C4-2B (cell line): ENCODE results near the gene DISP3.

Source experiments
- ZFX ChIP-seq: fragments of 450-650 bp; IDR thresholded peaks from 2 replicates; pipeline ENCODE4 v1.6.1; 2017
- TF ChIP-seq, protein P1 (sequence below): fragments of 450-650 bp; conservative IDR thresholded peaks from 2 replicates; pipeline ENCODE4 v1.5.1; 2017; ENCODE audit warnings: mild to moderate bottlenecking

DNA sequence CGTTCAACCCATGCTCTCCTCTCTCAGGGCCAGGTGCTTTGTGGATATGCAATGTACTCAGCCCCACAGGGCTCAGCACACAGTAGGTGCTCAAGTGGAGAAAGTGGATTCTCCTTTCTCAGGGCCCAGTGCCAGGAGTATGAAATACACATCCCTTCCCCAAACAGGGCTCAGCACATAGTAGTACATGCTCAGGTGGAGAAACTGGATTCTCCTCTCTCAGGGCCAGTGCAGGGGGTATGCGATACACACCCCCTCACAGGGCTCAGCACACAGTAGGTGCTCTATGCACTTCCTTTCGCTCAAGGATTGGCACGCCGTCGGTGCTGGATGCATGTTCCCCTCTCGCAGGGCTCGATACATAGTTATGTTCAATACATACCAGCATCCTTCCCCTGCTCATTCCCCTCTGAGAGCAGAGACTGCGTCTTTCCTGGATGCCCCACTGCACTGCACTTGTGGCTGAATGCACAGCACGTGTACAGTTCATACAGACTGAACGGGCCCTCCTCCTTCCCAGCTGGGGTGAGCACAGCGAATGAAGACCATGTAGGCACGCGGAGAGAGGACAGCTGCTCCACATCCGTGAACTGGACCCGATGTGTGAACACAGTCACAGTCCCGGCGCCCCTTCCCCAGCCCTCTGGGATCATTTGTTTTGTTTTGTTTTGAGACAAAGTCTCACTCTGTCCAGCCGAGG is 16.6 kb upstream of the DISP3 start:
- TF ChIP-seq, protein P1, sequence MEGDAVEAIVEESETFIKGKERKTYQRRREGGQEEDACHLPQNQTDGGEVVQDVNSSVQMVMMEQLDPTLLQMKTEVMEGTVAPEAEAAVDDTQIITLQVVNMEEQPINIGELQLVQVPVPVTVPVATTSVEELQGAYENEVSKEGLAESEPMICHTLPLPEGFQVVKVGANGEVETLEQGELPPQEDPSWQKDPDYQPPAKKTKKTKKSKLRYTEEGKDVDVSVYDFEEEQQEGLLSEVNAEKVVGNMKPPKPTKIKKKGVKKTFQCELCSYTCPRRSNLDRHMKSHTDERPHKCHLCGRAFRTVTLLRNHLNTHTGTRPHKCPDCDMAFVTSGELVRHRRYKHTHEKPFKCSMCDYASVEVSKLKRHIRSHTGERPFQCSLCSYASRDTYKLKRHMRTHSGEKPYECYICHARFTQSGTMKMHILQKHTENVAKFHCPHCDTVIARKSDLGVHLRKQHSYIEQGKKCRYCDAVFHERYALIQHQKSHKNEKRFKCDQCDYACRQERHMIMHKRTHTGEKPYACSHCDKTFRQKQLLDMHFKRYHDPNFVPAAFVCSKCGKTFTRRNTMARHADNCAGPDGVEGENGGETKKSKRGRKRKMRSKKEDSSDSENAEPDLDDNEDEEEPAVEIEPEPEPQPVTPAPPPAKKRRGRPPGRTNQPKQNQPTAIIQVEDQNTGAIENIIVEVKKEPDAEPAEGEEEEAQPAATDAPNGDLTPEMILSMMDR: no peak
- TF ChIP-seq ZFX: no peak
